Esophagus squamous epithelium (tissue), 5 donors: Measurements from ENCODE around the gene SUN5. TPM values are rescaled to one million over a fixed set of nuclear protein-coding genes. Genes with fewer than 3 reads are reported as not detected.

Source experiments
- DNase-seq: peaks from one replicate; lab custom pipeline; 2025; lab: John Stamatoyannopoulos, UW
- H3K27ac ChIP-seq, 4 donors: fragments of 200-600 bp; sonication (generic); one replicate each; pipeline ENCODE4 v1.5.1; 2016 to 2019; ENCODE audit warnings: mild to moderate bottlenecking in 1 of 4
- H3K27me3 ChIP-seq, 4 donors: fragments of 200-600 bp; sonication (generic); 1 replicate in 3 of 4; 2 replicates in 1 of 4; pipeline versions ENCODE4 v1.5.1 to v1.6.0; 2017 to 2021; ENCODE audit warnings: antibody characterized with exemption in 1 of 4
- H3K36me3 ChIP-seq, 3 donors: fragments of 200-600 bp; sonication (generic); one replicate each; pipeline ENCODE4 v1.5.1; 2016 to 2019
- H3K4me1 ChIP-seq, 3 donors: fragments of 200-600 bp; sonication (generic); one replicate each; pipeline ENCODE4 v1.5.1; 2017 to 2019
- H3K4me3 ChIP-seq, 4 donors: fragments of 200-600 bp; sonication (generic); 1 replicate in 3 of 4; 2 replicates in 1 of 4; pipeline ENCODE4 v1.5.1; 2016 to 2019; ENCODE audit warnings: mild to moderate bottlenecking in 2 of 4, moderate library complexity in 1 of 4
- H3K9me3 ChIP-seq, 3 donors: fragments of 200-600 bp; sonication (generic); one replicate each; pipeline ENCODE4 v1.5.1; 2016 to 2019
- CTCF ChIP-seq, 6 experiments: fragments of 450-650 bp in 4 of 6; fragments of 200-600 bp in 2 of 6; sonication (generic) in 2 of 6; IDR thresholded peaks; one replicate each; pipeline ENCODE4 v1.5.1; 2016 to 2019; ENCODE audit warnings: antibody characterized with exemption in 6 of 6, mild to moderate bottlenecking in 4 of 6, moderate library complexity in 4 of 6
- POLR2A ChIP-seq, 4 donors: fragments of 450-650 bp; IDR thresholded peaks; one replicate each; pipeline ENCODE4 v1.6.1; 2017; ENCODE audit warnings: antibody characterized with exemption in 4 of 4, mild to moderate bottlenecking in 4 of 4, moderate library complexity in 3 of 4
- WGBS, 2 donors: methylation state at CpG; one replicate each; pipeline ENCODE4 v1.1.5; 2018; 5-methylcytosine and 5-hydroxymethylcytosine counted together
- intact Hi-C: fragments of 100-400 bp; cut with DNase I; formaldehyde crosslinking; loops from one replicate; pipeline ENCODE4 v1.15.0; 2022
- total RNA-seq, 4 donors: library from RNA; depleted of rRNA; stranded (reverse); fragments of >200 nt; gene quantifications; one replicate each; pipeline ENCODE4 v1.1.0, GENCODE V29; 2016
- donor health status: DM: yes; HTN: yes; CAD: no.

Gene SUN5
- total RNA-seq, 4 donors from 2014 or later = not detected

GRCh38 chr20:33030569-33030968 lies 26.3 kb upstream of the SUN5 start:
- H3K4me1 ChIP-seq = no peaks in the 10 kb centered on the region
- H3K36me3 ChIP-seq = no peaks in the 10 kb centered on the region
- peaks cover 0 to 32% (median 0%) of the 10 kb centered on the region in 4 donors for H3K27me3 ChIP-seq
- intact Hi-C loops = no loop called here
- 75 to 79% methylated on average over 4 to 6 of the region's 6 CpGs for whole genome bisulfite sequencing, 2 donors
- H3K9me3 ChIP-seq = no peaks in the 10 kb centered on the region
- no peak overlapping the region for H3K4me3 ChIP-seq
- H3K27ac ChIP-seq = no peak overlapping the region
- TF ChIP-seq POLR2A (IDR thresholded peaks at IDR 0.05) (no peak), CTCF (IDR thresholded peaks at IDR 0.05) (no peak)
- DNase-seq = no peak

- no peak for DNase-seq
- intact Hi-C loops = no loop called here
- H3K36me3 ChIP-seq = no peaks in the 10 kb centered on the region
Measured at GRCh38 chr20:33030076-33030475, 25.8 kb upstream of the SUN5 start.

GRCh38 chr20:33028875-33029274 lies 24.6 kb upstream of the SUN5 start:
- intact Hi-C loops = no loop called here
- H3K36me3 ChIP-seq = no peaks in the 10 kb centered on the region
- WGBS, 2 donors = 63 to 68% methylated on average over 7 of the region's 7 CpGs

More at GRCh38 chr20:33030076-33030475, 25.8 kb upstream of the SUN5 start:
- H3K4me1 ChIP-seq = no peaks in the 10 kb centered on the region
- no peaks in the 10 kb centered on the region for H3K9me3 ChIP-seq
- no peak for TF ChIP-seq CTCF (IDR thresholded peaks at IDR 0.05)
- TF ChIP-seq POLR2A (IDR thresholded peaks at IDR 0.05) = no peak
- 63 to 77% methylated on average over 9 of the region's 9 CpGs for WGBS, 2 donors
- H3K4me3 ChIP-seq = no peak overlapping the region
- H3K27ac ChIP-seq = no peak overlapping the region
- peaks cover 0 to 32% (median 0%) of the 10 kb centered on the region in 4 donors for H3K27me3 ChIP-seq

GRCh38 chr20:33027769-33028751 lies 23.8 kb upstream of the SUN5 start:
- peaks cover 0 to 32% (median 0%) of the 10 kb centered on the region in 4 donors for H3K27me3 ChIP-seq
- no peaks in the 10 kb centered on the region for H3K36me3 ChIP-seq
- H3K4me1 ChIP-seq = no peaks in the 10 kb centered on the region
- no peaks in the 10 kb centered on the region for H3K9me3 ChIP-seq
- 70 to 75% methylated on average over 4 to 5 of the region's 12 CpGs for WGBS, 2 donors
- H3K27ac ChIP-seq = no peak overlapping the region
- intact Hi-C loops = no loop called here
- TF ChIP-seq POLR2A (IDR thresholded peaks at IDR 0.05) (no peak), CTCF (IDR thresholded peaks at IDR 0.05) (no peak)
- H3K4me3 ChIP-seq = no peak overlapping the region
- no peak for DNase-seq

More at GRCh38 chr20:33028875-33029274, 24.6 kb upstream of the SUN5 start:
- H3K4me3 ChIP-seq = no peak overlapping the region
- H3K27ac ChIP-seq = no peak overlapping the region
- no peak for DNase-seq
- no peaks in the 10 kb centered on the region for H3K9me3 ChIP-seq
- no peaks in the 10 kb centered on the region for H3K4me1 ChIP-seq
- peaks cover 0 to 32% (median 0%) of the 10 kb centered on the region in 4 donors for H3K27me3 ChIP-seq
- TF ChIP-seq CTCF (IDR thresholded peaks at IDR 0.05) = no peak
- TF ChIP-seq POLR2A (IDR thresholded peaks at IDR 0.05) = no peak
